Activated CD4-positive, alpha-beta T cell treated with anti-CD3 and anti-CD28 coated beads, Interleukin-2, amount 10 ng/mL, durations not matched to agents 7 days and 5 days (primary cell): ENCODE results near the gene TMED6. TPM values are rescaled to one million over a fixed set of nuclear protein-coding genes. Genes with fewer than 3 reads are reported as not detected.

ENCODE experiments used
- CTCF ChIA-PET: fragments of 350-600 bp; sonication (Branson Sonifier 250); formaldehyde crosslinking; loops from one replicate; lab custom pipeline; 2021; ENCODE audit warnings: antibody characterized with exemption; lab: Charles Lee
- POLR2A ChIA-PET: fragments of 350-600 bp; sonication (Branson Sonifier 250); formaldehyde crosslinking; loops from one replicate; lab custom pipeline; 2021; ENCODE audit warnings: antibody characterized with exemption; lab: Charles Lee
- DNase-seq: peaks from one replicate; pipeline ENCODE4 v3.0.0-alpha.2; 2020
- H3K27ac Mint-ChIP-seq: one replicate; pipeline ENCODE4 v1.8.0; 2021; ENCODE audit warnings: mild to moderate bottlenecking, moderate library complexity, mixed read lengths
- H3K27me3 Mint-ChIP-seq: one replicate; pipeline ENCODE4 v1.8.0; 2021; ENCODE audit warnings: mixed read lengths
- H3K36me3 Mint-ChIP-seq: one replicate; pipeline ENCODE4 v1.8.0; 2021; ENCODE audit warnings: low read depth, mixed read lengths
- H3K4me1 Mint-ChIP-seq: one replicate; pipeline ENCODE4 v1.8.0; 2021; ENCODE audit warnings: mixed read lengths
- H3K4me3 Mint-ChIP-seq: one replicate; pipeline ENCODE4 v1.8.0; 2021; ENCODE audit warnings: mild to moderate bottlenecking, moderate library complexity, mixed read lengths
- H3K9me3 Mint-ChIP-seq: one replicate; pipeline ENCODE4 v1.8.0; 2021; ENCODE audit warnings: mixed read lengths
- total RNA-seq, 2 experiments: library from RNA; stranded (reverse); gene quantifications; one replicate each; pipeline ENCODE4 v1.2.3, GENCODE V29; 2021

TMED6 gene
- total RNA-seq, result 1 to 10 TPM; 1.0 to 1.3 TPM

DNA sequence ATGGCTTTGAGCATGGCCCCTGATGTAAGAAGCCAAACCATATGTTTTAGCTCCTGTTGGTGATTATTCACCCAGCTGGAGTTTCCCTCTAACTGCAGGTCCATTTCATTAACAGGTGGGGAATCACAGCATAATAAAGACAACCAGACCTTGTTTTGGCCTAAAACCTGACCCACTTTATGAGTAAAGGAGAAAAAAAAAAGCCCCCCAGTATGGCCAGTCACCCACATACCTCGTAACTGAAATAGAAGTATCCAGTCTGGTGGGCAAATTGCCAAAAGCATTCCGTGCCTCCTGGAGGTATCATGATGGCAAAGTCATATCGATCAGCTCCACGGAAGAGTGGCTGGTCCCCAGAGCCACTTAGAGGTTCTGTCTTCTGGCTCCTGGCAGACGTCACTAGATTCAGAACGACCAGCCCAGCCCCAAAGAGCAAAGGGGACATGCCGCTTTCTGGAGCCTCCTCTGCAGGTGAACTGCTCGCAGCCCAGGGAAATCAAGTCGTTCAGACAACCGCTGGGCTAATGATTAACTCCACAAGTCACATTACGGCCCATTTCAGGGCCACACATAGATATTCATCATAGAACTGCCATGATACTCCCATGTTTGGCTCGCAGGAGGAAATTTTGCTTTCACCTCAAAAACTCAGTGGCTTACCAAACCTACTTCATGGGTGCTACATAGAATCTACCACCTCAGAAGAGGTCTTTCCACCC is at the start of gene TMED6:
Gene TMED6, minus strand, starts transcription at position 478 of the 719 bp plus-strand sequence. Its CDS starts 33 bp downstream, at position 445.
- Mint-ChIP-seq H3K4me3 (no peak within 1 kb of the TSS), H3K36me3 (peaks cover 32% of the 10 kb centered on the region), H3K27me3 (no peaks in the 10 kb centered on the region), H3K27ac (no peak within 1 kb of the TSS), H3K9me3 (no peaks in the 10 kb centered on the region), H3K4me1 (no peaks in the 10 kb centered on the region)
- ChIA-PET POLR2A (interaction anchor here (0.6 kb wide), 1 partner anchor 66 kb away, joined by 4 read pairs; no protein-coding TSS in a partner anchor), CTCF (interaction anchor here (0.6 kb wide), 3 partner anchors 10 to 1097 kb away, joined by 3 read pairs; no protein-coding TSS in a partner anchor)
- DNase-seq, result no peak

GRCh38 chr16:69399361-69399760 is 47.8 kb upstream of the TMED6 start:
- CTCF ChIA-PET, result interaction anchor here (0.9 kb wide), 1 partner anchor 32 kb away, joined by 4 read pairs; no protein-coding TSS in a partner anchor
- POLR2A ChIA-PET, result no interaction called here
- Mint-ChIP-seq H3K4me3 (no peak overlapping the region), H3K27me3 (no peaks in the 10 kb centered on the region), H3K4me1 (peaks cover 13% of the 10 kb centered on the region), H3K27ac (no peak overlapping the region), H3K36me3 (no peaks in the 10 kb centered on the region), H3K9me3 (no peaks in the 10 kb centered on the region)
- DNase-seq, result no peak

DNA sequence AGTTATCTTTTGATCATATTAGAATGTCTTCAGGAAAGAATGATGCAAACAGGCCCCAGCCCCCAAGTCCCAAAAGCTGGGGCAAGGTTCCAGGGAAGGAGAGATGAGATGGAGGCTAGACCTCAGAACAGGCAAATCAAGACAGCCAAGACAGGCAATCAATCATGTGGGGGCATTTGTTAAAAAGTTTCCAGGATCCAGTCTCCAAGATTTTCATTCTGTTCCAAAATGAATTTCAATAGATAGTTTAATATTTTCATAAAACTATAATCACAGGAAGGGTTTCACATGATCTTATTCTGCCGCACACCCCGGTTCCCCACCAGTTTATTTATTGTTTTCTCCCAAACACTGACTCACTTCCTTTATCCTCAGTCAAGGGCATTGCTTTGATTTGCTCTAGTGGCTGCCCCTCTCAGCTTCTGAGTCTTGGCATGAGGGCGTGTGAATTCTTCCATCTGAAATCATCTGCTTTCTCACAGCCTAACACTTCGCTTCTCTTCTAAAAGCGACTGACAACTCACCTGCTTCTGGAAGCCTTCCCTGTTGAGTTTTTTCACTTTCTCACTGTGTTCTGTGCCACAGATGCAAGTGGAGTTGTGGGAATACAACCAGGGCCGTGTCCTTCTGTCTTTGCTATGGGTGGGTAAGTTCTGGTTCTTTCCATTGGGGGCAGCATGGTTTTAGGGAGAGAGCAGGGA is 46.4 kb upstream of the TMED6 start:
- Mint-ChIP-seq H3K4me1 (peaks cover 13% of the 10 kb centered on the region), H3K27me3 (no peaks in the 10 kb centered on the region), H3K9me3 (no peaks in the 10 kb centered on the region), H3K4me3 (no peak overlapping the region), H3K27ac (no peak overlapping the region), H3K36me3 (no peaks in the 10 kb centered on the region)
- no peak for DNase-seq
- CTCF ChIA-PET, result interaction anchor here (0.6 to 1.3 kb wide), 4 partner anchors 60 to 357 kb away, joined by 3 to 4 read pairs (median 3); partner anchors contain the start of gene NOB1
- POLR2A ChIA-PET, result no interaction called here

DNA sequence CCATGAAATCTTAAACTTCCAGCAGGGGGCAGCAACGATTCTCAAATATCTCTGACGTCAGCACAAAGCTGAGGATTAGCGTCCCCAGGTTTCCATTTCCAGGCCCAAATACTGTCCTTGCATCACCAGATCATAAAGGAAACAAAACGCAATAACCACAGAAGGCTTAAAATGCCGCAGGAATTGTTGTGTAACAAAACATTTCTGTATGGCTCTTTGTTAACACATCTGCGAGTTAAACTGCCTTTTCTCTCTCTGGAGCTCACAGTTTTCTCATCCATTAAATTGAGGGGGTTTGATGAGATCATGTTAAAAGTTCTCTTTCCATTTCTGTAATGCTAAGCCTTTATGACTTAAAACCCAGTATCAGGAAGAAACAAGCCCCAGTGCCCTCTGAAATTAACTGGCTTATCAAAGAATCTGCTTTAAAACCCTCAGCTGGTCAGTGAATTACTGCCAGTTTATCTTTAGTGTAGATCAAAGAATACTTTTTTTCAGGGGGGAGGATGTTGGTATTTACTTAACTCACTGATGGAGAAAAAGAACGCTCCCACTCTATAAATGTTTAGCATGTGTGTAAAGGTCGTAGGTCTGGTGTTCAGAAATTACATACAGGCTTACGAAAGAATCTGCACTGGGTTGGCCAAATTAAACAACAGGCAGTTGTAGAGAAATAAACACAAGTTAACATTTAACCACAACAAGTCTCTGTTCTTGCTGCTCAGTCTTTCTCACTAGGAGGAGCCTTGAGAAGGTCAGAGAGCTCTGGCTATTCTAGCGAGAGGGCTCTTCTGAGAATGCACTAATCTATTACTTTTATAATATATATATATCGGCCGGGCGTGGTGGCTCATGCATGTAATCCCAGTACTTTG is 44.8 kb upstream of the TMED6 start:
- Mint-ChIP-seq H3K9me3 (no peaks in the 10 kb centered on the region), H3K27ac (peak overlapping the region; percentile 67), H3K4me1 (peaks cover 13% of the 10 kb centered on the region), H3K36me3 (no peaks in the 10 kb centered on the region), H3K4me3 (no peak overlapping the region), H3K27me3 (no peaks in the 10 kb centered on the region)
- ChIA-PET POLR2A (no interaction called here), CTCF (interaction anchor here (0.5 to 3.0 kb wide), 17 partner anchors 8 to 534 kb away, joined by 3 to 20 read pairs (median 3); partner anchors contain the start of genes CYB5B, NOB1 and TERF2)
- DNase-seq, result peak; percentile 79

DNA sequence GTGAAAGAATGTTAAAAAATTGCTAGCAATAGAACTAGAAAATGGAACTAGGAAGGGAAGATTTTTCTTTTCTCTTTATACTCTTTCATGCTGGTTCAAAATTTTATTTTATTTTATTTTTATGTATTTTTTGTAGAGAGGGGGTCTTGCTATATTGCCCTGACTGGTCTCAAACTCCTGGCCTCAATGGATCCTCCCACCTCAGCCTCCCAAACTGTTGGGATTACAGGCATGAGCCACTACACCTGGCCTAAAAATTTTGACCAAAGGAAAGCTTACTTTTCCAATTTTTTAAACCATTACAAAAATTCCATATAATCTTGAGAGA is 44.2 kb upstream of the TMED6 start:
- peaks cover 13% of the 10 kb centered on the region for H3K4me1 Mint-ChIP-seq
- no peaks in the 10 kb centered on the region for H3K9me3 Mint-ChIP-seq
- no peak overlapping the region for H3K27ac Mint-ChIP-seq
- ChIA-PET POLR2A (no interaction called here), CTCF (interaction anchor here (0.5 to 3.0 kb wide), 15 partner anchors 9 to 535 kb away, joined by 3 to 20 read pairs (median 4); partner anchors contain the start of genes CYB5B, NOB1 and TERF2)
- no peak overlapping the region for H3K4me3 Mint-ChIP-seq
- H3K36me3 Mint-ChIP-seq, result no peaks in the 10 kb centered on the region
- H3K27me3 Mint-ChIP-seq, result no peaks in the 10 kb centered on the region
- no peak for DNase-seq

GRCh38 chr16:69393898-69394849 is 42.6 kb upstream of the TMED6 start:
- no peaks in the 10 kb centered on the region for H3K9me3 Mint-ChIP-seq
- H3K36me3 Mint-ChIP-seq, result no peaks in the 10 kb centered on the region
- no peak for DNase-seq
- CTCF ChIA-PET, result interaction anchor here (1.1 to 3.0 kb wide), 4 partner anchors 8 to 50 kb away, joined by 3 to 20 read pairs (median 4); partner anchors contain the start of gene TERF2
- no peak overlapping the region for H3K4me3 Mint-ChIP-seq
- POLR2A ChIA-PET, result no interaction called here
- no peaks in the 10 kb centered on the region for H3K27me3 Mint-ChIP-seq
- no peak overlapping the region for H3K27ac Mint-ChIP-seq
- peaks cover 13% of the 10 kb centered on the region for H3K4me1 Mint-ChIP-seq

DNA sequence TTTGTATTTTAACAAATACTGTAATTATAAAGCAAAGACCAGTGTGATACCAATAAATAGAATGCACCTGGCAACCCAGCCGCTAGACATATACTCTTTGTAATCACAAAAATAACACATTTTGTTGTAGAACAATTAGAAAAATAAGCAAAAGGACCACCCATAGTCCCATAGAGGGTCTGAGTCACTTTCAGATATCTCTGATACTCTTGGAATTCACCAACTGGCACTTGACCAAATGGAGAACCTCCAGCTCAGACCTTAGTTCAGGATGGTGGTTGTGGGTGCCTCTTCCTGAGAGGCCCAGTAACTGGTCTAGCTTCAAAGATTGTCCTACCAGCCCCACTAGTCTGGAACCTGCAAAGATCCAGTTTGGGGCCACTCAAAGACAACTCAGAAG is 35.0 kb upstream of the TMED6 start:
- peak overlapping the region; percentile 93 for H3K27ac Mint-ChIP-seq
- DNase-seq, result no peak
- peak overlapping the region; percentile 82 for H3K4me3 Mint-ChIP-seq

GRCh38 chr16:69384974-69385373 is 33.4 kb upstream of the TMED6 start:
- peaks cover 34% of the 10 kb centered on the region for H3K4me1 Mint-ChIP-seq
- H3K27ac Mint-ChIP-seq, result peak overlapping the region; percentile 95
- H3K4me3 Mint-ChIP-seq, result peak overlapping the region; percentile 82
- H3K9me3 Mint-ChIP-seq, result no peaks in the 10 kb centered on the region
- peaks cover 36% of the 10 kb centered on the region for H3K36me3 Mint-ChIP-seq
- no peak for DNase-seq
- POLR2A ChIA-PET, result no interaction called here
- no peaks in the 10 kb centered on the region for H3K27me3 Mint-ChIP-seq
- CTCF ChIA-PET, result interaction anchor here (0.8 to 3.9 kb wide), 3 partner anchors 11 to 58 kb away, joined by 3 to 20 read pairs (median 3); no protein-coding TSS in a partner anchor

More for the DNA sequence above, 35.0 kb upstream of the TMED6 start:
- ChIA-PET CTCF (interaction anchor here (0.6 to 3.9 kb wide), 2 partner anchors 9 to 189 kb away, joined by 3 to 20 read pairs; no protein-coding TSS in a partner anchor), POLR2A (interaction anchor here (0.6 kb wide), 1 partner anchor 37 kb away, joined by 12 read pairs; no protein-coding TSS in a partner anchor)
- no peaks in the 10 kb centered on the region for H3K9me3 Mint-ChIP-seq
- no peaks in the 10 kb centered on the region for H3K27me3 Mint-ChIP-seq
- H3K36me3 Mint-ChIP-seq, result peaks cover 30% of the 10 kb centered on the region
- peaks cover 33% of the 10 kb centered on the region for H3K4me1 Mint-ChIP-seq

DNA sequence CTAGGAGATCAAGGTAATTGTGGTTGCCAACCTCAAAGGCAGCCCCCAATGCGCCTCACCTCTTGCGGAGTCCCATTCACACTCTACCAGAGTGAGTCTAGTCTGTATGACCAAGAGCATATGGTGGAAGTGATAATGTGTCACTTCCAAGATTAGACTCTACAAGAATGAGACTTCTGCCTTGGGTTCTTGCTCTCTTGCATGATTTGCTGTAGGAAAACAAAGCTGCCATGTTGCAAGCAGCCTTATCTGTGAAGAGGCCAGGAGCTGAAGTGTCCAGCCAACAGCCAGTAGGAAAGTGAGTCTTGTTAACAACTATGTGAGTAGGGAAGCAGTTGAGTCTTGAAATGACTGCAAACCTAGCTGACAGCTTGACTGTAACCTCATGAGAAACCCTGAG is 30.8 kb upstream of the TMED6 start:
- Mint-ChIP-seq H3K36me3 (peaks cover 48% of the 10 kb centered on the region), H3K4me1 (peaks cover 40% of the 10 kb centered on the region), H3K4me3 (no peak overlapping the region), H3K27me3 (no peaks in the 10 kb centered on the region), H3K9me3 (no peaks in the 10 kb centered on the region), H3K27ac (no peak overlapping the region)
- DNase-seq, result no peak
- POLR2A ChIA-PET, result no interaction called here
- CTCF ChIA-PET, result no interaction called here

- no peaks in the 10 kb centered on the region for H3K9me3 Mint-ChIP-seq
- no peaks in the 10 kb centered on the region for H3K27me3 Mint-ChIP-seq
- DNase-seq, result no peak
- CTCF ChIA-PET, result interaction anchor here (0.6 to 0.7 kb wide), 2 partner anchors 64 to 888 kb away, joined by 3 read pairs; no protein-coding TSS in a partner anchor
- no peak overlapping the region for H3K4me3 Mint-ChIP-seq
- no peak overlapping the region for H3K27ac Mint-ChIP-seq
- peaks cover 48% of the 10 kb centered on the region for H3K36me3 Mint-ChIP-seq
- peaks cover 40% of the 10 kb centered on the region for H3K4me1 Mint-ChIP-seq
- POLR2A ChIA-PET, result no interaction called here
These were observed 29.6 kb upstream of the TMED6 start for GRCh38 chr16:69381231-69381630.

GRCh38 chr16:69378760-69379159 is 27.2 kb upstream of the TMED6 start:
- POLR2A ChIA-PET, result interaction anchor here (0.7 kb wide), 1 partner anchor 231 kb away, joined by 4 read pairs; no protein-coding TSS in a partner anchor
- peaks cover 28% of the 10 kb centered on the region for H3K4me1 Mint-ChIP-seq
- no peaks in the 10 kb centered on the region for H3K27me3 Mint-ChIP-seq
- no peaks in the 10 kb centered on the region for H3K9me3 Mint-ChIP-seq
- H3K4me3 Mint-ChIP-seq, result no peak overlapping the region
- H3K36me3 Mint-ChIP-seq, result peaks cover 37% of the 10 kb centered on the region
- CTCF ChIA-PET, result interaction anchor here (0.7 to 1.2 kb wide), 3 partner anchors 9 to 173 kb away, joined by 3 to 4 read pairs (median 3); no protein-coding TSS in a partner anchor
- H3K27ac Mint-ChIP-seq, result no peak overlapping the region
- DNase-seq, result no peak
